SK-N-MC (cell line): ENCODE data around the gene PNPLA5.

Source experiments
- DNase-seq: peaks from one replicate; pipeline ENCODE4 v3.0.0-alpha.2; 2011; ENCODE audit warnings: low read depth, low spot score
- H3K27ac ChIP-seq: fragments of 200-600 bp; sonication (generic); 2 replicates; pipeline ENCODE4 v1.5.1; 2016; ENCODE audit warnings: mixed run types
- H3K36me3 ChIP-seq: fragments of 200-600 bp; sonication (generic); 2 replicates; pipeline ENCODE4 v1.6.1; 2017; ENCODE audit warnings: antibody characterized with exemption, low read length, mixed read lengths; ENCODE audit not compliant: insufficient read depth
- H3K4me3 ChIP-seq: fragments of 200-600 bp; sonication (generic); 2 replicates; pipeline ENCODE4 v1.5.1; 2016
- H3K9ac ChIP-seq: fragments of 200-600 bp; sonication (generic); 2 replicates; pipeline ENCODE4 v1.8.0; 2017; ENCODE audit warnings: mixed run types, mixed read lengths; ENCODE audit not compliant: insufficient read length
- H3K9me3 ChIP-seq: fragments of 200-600 bp; sonication (generic); 2 replicates; pipeline ENCODE4 v1.6.1; 2017; ENCODE audit warnings: low read depth, mild to moderate bottlenecking, antibody characterized with exemption, low read length, moderate library complexity, mixed read lengths
- EZH2 ChIP-seq: fragments of 200-600 bp; sonication (generic); IDR thresholded peaks from one replicate; pipeline ENCODE4 v1.6.1; 2017; ENCODE audit warnings: antibody characterized with exemption
- FOXP2 ChIP-seq: optimal IDR thresholded peaks from 2 replicates; pipeline ENCODE3; 2011; ENCODE audit warnings: mild to moderate bottlenecking, moderate library complexity; ENCODE audit not compliant: insufficient read depth; ENCODE audit errors: extremely low read length, control extremely low read depth
- POLR2AphosphoS5 ChIP-seq: IDR thresholded peaks from 2 replicates; pipeline ENCODE4 v1.6.1; 2012; ENCODE audit warnings: mild to moderate bottlenecking, low read depth, low read length, borderline replicate concordance

The PNPLA5 gene

GRCh38 chr22:43850529-43850928 lies 41.3 kb downstream of the PNPLA5 start:
- no peak for DNase-seq
- H3K27ac ChIP-seq = no peak overlapping the region
- no peak overlapping the region for H3K9ac ChIP-seq
- TF ChIP-seq EZH2 (no peak), POLR2AphosphoS5 (no peak), FOXP2 (no peak)
- H3K4me3 ChIP-seq = no peak overlapping the region
- H3K36me3 ChIP-seq = no peaks in the 10 kb centered on the region
- H3K9me3 ChIP-seq = no peaks in the 10 kb centered on the region

GRCh38 chr22:43849731-43850130 lies 42.1 kb downstream of the PNPLA5 start:
- DNase-seq = no peak
- TF ChIP-seq FOXP2 (no peak), POLR2AphosphoS5 (no peak), EZH2 (no peak)
- Histone ChIP-seq H3K27ac (no peak overlapping the region), H3K9ac (no peak overlapping the region), H3K36me3 (no peaks in the 10 kb centered on the region), H3K4me3 (no peak overlapping the region), H3K9me3 (no peaks in the 10 kb centered on the region)

GRCh38 chr22:43848366-43849171 lies 43.2 kb downstream of the PNPLA5 start:
- H3K4me3 ChIP-seq = no peak overlapping the region
- H3K36me3 ChIP-seq = no peaks in the 10 kb centered on the region
- TF ChIP-seq EZH2 (no peak), FOXP2 (no peak), POLR2AphosphoS5 (no peak)
- no peak overlapping the region for H3K27ac ChIP-seq
- no peaks in the 10 kb centered on the region for H3K9me3 ChIP-seq
- DNase-seq = no peak
- H3K9ac ChIP-seq = no peak overlapping the region

GRCh38 chr22:43847376-43848289 lies 44.2 kb downstream of the PNPLA5 start:
- TF ChIP-seq POLR2AphosphoS5 (no peak), EZH2 (no peak), FOXP2 (no peak)
- Histone ChIP-seq H3K9me3 (no peaks in the 10 kb centered on the region), H3K4me3 (no peak overlapping the region), H3K27ac (no peak overlapping the region), H3K9ac (no peak overlapping the region), H3K36me3 (no peaks in the 10 kb centered on the region)
- no peak for DNase-seq

- TF ChIP-seq EZH2 (no peak), FOXP2 (no peak), POLR2AphosphoS5 (no peak)
- Histone ChIP-seq H3K9me3 (no peaks in the 10 kb centered on the region), H3K4me3 (no peak overlapping the region), H3K27ac (no peak overlapping the region), H3K36me3 (no peaks in the 10 kb centered on the region), H3K9ac (no peak overlapping the region)
- DNase-seq = no peak
Measured at GRCh38 chr22:43846966-43847365, 44.8 kb downstream of the PNPLA5 start.

GRCh38 chr22:43845981-43846380 lies 45.8 kb downstream of the PNPLA5 start:
- TF ChIP-seq FOXP2 (no peak), EZH2 (no peak), POLR2AphosphoS5 (no peak)
- no peak for DNase-seq
- H3K4me3 ChIP-seq = no peak overlapping the region

GRCh38 chr22:43844560-43845545 lies 47.0 kb downstream of the PNPLA5 start:
- Histone ChIP-seq H3K27ac (no peak overlapping the region), H3K9me3 (no peaks in the 10 kb centered on the region), H3K4me3 (no peak overlapping the region), H3K9ac (no peak overlapping the region), H3K36me3 (no peaks in the 10 kb centered on the region)
- no peak for DNase-seq
- no peak for TF ChIP-seq EZH2
- TF ChIP-seq POLR2AphosphoS5 = no peak
- no peak for TF ChIP-seq FOXP2

More at GRCh38 chr22:43845981-43846380, 45.8 kb downstream of the PNPLA5 start:
- Histone ChIP-seq H3K9me3 (no peaks in the 10 kb centered on the region), H3K27ac (no peak overlapping the region), H3K9ac (no peak overlapping the region), H3K36me3 (no peaks in the 10 kb centered on the region)
